HG03175 (cell line): ENCODE data around the gene ZNF222.

Experiments
- ATAC-seq: cut with Tn5 transposase; IDR thresholded peaks from one replicate; pipeline ENCODE4 v1.9.1; 2021; ENCODE audit warnings: mild to moderate bottlenecking, moderate library complexity; ENCODE audit not compliant: unreplicated experiment

Gene ZNF222

DNA sequence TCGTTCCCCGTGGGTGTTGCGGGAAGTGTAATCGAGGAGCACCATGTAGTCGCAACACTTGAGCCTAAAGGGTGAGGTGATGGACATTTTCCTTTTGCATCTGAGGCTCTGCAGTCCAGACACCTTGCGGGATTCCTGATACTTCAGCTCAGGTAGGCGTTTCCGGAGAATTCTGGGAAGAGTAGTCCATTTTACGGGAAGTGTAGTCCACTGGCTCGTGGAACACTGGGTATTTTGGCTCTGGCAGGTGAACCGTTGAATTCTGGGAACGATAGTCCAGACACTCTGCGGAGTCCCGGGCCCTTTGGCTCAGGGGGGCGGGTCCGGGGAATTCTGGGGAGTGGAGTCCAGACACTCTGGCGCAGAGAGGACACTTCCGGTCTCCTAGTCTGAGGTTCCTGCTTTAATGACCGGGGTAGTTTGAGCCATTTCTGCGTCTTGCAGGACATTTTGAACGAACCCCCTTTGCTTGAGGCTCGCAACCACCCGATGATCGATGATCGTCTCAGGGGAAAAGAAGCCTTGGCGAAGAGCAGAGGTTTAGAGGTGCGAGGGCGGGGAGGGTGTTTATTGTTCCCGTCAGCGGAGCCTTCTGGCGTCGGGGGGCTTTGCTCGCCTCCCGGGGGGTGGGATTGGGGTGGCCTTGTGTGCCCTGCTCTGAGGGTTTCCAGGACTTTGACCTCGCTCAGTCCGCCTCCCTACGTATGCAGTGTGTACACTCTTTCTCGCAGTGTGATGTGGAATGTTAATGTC, 26.6 kb downstream of the ZNF222 start, which contains the start of gene ZNF223:
TSS of gene ZNF223 (plus strand) at position 387 of the 753 bp plus-strand sequence. CDS start 3,141 bp downstream, outside the sequence.
- peak; percentile 53 for ATAC-seq

DNA sequence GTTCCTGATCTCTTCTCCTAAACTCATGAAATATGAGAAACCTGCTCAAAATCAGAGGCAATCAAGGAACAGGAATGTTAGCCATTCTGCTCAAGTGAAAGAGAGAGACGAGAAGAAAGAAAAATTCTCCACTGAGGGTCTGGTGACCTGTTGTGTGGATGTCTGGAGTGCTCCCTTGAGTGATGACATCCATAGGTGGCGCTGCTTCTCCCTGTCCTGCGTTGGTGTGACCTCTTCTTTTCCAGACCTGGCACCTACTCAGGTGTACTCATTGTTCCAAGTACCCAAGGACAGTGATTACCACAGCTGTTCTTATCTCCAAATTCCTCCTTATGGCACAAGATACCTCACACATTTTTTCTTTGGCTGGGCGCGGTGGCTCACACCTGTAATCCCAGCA, 30.7 kb downstream of the ZNF222 start:
- ATAC-seq: no peak

DNA sequence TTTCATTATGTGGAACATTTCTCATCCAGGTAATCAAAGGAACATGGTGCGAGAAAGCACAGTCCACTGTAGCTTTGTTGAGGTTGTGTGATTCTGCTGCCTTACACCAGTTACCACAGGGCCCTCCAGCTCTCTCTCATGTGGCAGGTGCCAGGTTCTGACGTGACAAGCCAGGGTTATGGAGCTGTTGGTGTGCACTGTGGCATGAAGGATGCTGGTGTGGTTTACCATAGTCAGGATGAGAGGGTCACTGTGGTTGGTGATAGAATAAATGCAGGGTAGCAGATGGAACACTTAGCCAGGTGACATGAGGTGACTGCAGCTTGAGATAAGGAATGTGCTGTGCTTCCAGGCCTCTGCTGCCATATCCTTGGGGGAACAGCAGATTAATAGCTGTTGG, 34.0 kb downstream of the ZNF222 start:
- no peak for ATAC-seq

DNA sequence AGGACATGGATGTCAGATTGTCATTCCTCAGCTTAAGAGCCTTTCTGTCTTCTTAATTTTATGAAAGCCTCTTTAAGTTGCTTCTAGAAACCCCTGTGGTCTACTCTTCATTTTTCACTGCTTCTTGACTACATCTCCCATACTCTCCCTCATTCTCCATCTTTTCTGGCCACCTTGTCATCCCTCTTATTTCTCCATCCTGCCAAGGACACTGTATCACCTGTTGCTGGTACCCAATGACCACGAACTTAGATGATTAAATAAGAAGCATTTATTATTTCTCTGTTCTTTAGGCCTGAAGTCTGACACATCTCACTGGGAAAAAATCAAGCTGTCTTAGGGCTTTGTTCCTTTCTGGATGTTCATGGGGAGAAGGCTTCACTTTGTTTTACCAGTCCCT, 35.9 kb downstream of the ZNF222 start:
- ATAC-seq: no peak

DNA sequence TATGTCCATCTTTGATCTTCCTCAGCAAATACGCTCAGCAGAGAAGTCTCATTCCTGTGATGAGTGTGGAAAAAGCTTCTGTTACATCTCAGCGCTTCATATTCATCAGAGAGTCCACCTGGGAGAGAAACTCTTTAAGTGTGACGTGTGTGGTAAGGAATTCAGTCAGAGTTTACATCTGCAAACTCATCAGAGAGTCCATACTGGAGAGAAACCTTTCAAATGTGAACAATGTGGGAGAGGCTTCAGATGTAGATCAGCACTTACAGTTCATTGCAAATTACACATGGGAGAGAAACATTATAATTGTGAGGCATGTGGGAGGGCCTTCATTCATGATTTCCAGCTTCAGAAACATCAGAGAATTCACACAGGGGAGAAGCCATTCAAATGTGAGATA, 41.1 kb downstream of the ZNF222 start:
- ATAC-seq: no peak

DNA sequence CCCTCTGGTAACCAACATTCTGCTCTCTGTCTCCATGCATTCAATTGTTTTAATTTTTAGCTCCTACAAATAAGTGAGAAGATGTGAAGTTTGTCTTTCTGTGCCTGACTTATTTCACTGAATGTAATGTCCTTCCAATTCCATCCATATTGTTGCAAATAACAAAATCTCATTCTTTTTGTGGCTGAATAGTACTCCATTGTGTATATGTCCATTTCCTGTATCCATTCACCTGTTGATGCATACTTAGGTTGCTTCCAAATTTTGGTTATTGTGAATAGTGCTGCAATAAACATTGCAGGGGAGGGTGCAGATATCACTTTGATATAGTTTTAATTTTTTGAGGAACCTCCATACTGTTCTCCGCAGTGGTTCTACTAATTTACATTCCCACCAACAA, 44.2 kb downstream of the ZNF222 start:
- no peak for ATAC-seq

DNA sequence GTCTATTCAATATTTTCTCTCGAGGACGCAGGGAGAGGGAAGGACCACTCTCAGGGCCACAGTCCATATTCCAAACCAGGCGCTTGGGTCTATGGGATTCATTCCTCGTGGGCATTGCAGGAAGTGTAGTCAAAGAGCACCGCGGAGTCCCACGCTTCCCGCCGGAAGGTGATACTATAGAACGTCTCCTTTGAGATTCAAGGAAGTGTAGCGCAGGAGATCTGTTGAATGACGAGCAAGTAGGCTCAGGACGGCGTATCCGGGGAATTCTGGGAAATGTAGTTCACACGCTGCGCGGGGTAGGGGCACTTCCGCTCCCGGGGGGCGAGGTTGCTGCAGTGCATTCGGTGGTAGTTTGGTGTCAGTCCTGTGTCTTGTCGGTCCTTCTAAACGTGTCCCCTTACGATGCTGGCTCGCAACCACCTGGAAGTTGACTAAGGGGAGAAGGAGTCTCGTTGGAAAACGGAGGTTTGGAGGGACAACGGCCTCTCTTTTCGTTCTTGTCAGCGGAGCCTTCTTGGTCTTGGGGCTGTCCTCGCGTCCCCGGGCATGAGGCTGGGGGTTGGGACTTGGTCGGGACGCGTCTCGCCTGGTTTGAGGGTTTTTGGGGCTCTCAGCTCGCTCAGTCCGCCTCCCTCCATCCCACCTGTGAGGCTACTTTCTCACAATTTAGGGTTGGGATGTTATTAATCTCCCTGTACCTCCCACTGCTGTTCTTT, 46.8 kb downstream of the ZNF222 start, which contains the start of gene ZNF284:
TSS of gene ZNF284 (plus strand) at position 336 of the 719 bp plus-strand sequence. CDS start 4,231 bp downstream, outside the sequence.
- peak; percentile 98 for ATAC-seq

DNA sequence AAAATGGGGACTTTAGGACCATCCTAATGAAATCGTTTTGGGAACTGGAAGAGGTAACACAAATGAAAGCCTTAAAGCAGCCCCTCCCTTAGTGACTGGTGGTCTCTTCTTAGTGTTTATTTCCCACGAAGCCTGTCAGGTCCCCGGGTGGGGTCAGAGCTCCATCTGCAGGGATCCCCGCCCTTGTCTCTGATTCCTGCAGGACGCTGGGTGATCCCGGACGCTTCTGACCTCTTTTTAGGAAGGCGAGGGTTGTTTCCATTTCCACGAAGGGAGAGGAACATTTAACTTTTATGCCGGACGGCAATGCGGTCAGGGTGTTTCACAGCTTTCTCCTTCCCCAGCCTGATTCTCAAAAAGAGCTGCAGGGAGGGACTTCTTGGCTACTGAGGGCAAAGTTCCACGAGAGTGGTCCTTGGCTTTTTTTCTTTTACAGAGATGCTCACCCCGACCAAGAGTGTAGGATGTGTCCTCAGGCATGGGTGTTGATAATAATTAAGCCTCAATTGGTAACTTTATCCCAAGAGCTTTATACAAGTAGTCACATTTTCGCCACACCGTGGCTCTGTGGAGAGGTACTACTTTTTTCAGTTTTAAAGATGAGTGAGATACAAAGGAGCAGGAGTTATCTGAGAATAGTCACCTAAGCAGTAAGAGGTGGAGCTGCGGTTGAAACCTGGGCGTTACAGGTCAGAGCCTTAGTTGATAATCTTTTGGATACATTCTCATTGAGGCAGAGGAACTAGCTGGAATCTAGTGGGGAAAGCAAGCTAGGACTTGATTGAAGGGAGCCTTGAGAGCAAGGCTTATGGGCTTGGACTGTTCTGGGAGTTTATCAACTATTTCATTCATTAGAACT, 47.6 kb downstream of the ZNF222 start:
- no peak for ATAC-seq

DNA sequence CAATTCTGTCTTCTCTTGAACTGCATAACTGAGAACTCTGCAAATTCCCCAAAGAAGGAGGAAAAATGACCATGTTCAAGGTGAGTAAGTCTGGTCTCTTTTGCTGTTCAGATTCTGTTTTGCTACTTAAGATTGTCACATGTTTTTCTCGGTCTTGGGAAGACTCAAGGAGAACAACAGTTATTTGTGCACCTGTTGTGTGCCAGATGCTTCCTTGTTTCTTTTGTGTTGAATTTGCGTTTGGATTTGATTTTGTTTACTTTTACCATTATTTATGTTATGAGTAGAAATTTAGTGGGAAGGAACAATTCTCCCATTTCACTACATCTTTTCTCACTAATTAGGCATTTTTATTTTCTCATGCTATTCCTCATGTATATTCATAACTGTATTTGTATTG, 51.1 kb downstream of the ZNF222 start:
- ATAC-seq: no peak
